GM12891 (cell line): Measurements from ENCODE around the gene FAM149A.

Source experiments
- DNase-seq: peaks from one replicate; pipeline ENCODE4 v3.0.0; 2011; ENCODE audit warnings: low spot score; ENCODE audit not compliant: insufficient read length
- FAIRE-seq: peaks from 2 replicates; lab custom pipeline; 2011; peaks lifted over from hg19 to GRCh38; lab: Jason Lieb, UNC
- PAX5 ChIP-seq: IDR thresholded peaks from 2 replicates; pipeline ENCODE4 v1.6.1; 2011; ENCODE audit warnings: low read length, moderate library complexity, mild to moderate bottlenecking; ENCODE audit not compliant: insufficient read depth, severe bottlenecking
- POLR2A ChIP-seq: IDR thresholded peaks from 2 replicates; pipeline ENCODE4 v1.6.1; 2011; ENCODE audit warnings: low read depth, low read length, control low read depth
- POLR2AphosphoS5 ChIP-seq: IDR thresholded peaks from 2 replicates; pipeline ENCODE4 v1.6.1; 2011; ENCODE audit warnings: low read depth, low read length, control low read depth
- POU2F2 ChIP-seq: IDR thresholded peaks from 2 replicates; pipeline ENCODE4 v1.6.1; 2011; ENCODE audit warnings: low read depth, mild to moderate bottlenecking, control low read depth, low read length, moderate library complexity
- SPI1 ChIP-seq: IDR thresholded peaks from 2 replicates; pipeline ENCODE4 v1.6.1; 2011; ENCODE audit warnings: low read depth, low read length, control low read depth
- TAF1 ChIP-seq: IDR thresholded peaks from 2 replicates; pipeline ENCODE4 v1.6.1; 2011; ENCODE audit warnings: low read depth, low read length, control low read depth

The FAM149A gene

DNA sequence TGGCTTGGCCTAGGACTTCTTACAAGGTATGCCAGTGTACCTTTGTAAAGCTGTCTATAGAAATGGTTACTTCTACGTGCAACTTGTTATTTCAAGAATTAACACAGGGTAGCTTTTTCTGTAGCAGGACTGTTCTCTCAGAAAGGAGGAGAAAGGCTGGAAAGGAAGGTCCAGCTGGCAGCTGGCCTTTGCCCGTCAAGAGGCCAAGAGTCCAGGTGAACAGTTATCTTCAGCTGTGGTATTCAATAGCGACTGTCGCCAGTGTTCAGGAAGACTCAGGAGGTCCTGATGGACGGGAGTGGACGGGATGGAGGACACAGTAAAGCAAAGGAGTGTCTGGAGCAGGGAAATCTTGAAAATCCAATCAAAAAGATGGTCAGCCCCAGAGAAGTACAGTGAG, 91.6 kb downstream of the FAM149A start:
- TF ChIP-seq PAX5, result no peak
- FAIRE-seq (peak; percentile 26), DNase-seq (no peak)

DNA sequence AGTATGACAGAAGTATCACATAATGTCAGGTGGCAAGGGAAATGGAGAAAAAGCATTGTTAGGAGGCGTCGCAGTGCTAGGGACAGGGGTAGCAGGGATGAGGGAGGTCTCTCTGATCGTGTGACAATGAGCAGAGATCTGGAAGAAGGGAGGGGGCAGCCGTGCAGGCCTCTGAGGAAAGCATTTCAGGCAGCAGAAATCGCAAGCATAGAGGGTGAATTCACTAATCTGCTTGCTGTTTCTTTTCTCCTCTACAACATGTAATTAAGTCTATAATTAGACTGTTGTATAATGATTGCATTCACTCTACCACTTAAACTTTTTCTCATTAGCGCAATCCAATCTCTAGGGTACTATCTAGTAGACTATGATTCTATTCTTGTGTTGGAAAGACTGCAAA, 96.0 kb downstream of the FAM149A start:
- DNase-seq (no peak), FAIRE-seq (no peak)
- TF ChIP-seq POLR2A (no peak), PAX5 (no peak), TAF1 (no peak), POLR2AphosphoS5 (no peak), POU2F2 (no peak), SPI1 (no peak)

DNA sequence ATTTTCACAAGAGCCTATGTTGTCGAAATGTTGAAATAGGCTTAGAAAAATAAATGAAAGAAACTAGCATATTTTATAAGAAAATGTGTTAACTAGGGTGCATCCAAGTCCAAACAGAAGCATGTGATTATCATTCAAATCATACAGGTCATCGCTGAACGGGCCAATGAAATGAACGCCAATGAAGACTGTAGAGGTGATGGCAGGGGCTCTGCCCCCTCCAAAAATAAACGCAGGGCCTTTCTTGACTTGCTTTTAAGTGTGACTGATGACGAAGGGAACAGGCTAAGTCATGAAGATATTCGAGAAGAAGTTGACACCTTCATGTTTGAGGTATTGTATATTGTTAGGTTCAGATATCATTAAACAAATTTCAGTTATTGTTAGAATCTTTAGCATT, 96.5 kb downstream of the FAM149A start:
- no peak for TF ChIP-seq PAX5
- no peak for TF ChIP-seq SPI1
- no peak for TF ChIP-seq TAF1
- TF ChIP-seq POLR2A, result no peak
- no peak for TF ChIP-seq POU2F2
- TF ChIP-seq POLR2AphosphoS5, result no peak
- DNase-seq, result no peak
- no peak for FAIRE-seq

- no peak for FAIRE-seq
- TF ChIP-seq POU2F2 (no peak), SPI1 (0 out of 2 replicates have a peak, but pooled peaks have one; percentile 0)
- peak; percentile 45 for DNase-seq
Measured at GRCh38 chr4:186201535-186202230, 97.2 kb downstream of the FAM149A start.

- no peak for TF ChIP-seq PAX5
- no peak for TF ChIP-seq POLR2A
- no peak for TF ChIP-seq TAF1
- TF ChIP-seq POLR2AphosphoS5, result no peak
- TF ChIP-seq POU2F2, result no peak
- TF ChIP-seq SPI1, result no peak
- FAIRE-seq (peak; percentile 95), DNase-seq (no peak)
Measured at GRCh38 chr4:186202490-186203140, 98.1 kb downstream of the FAM149A start.

- DNase-seq (no peak), FAIRE-seq (no peak)
- TF ChIP-seq POU2F2, result no peak
- TF ChIP-seq SPI1, result no peak
- TF ChIP-seq TAF1, result no peak
- no peak for TF ChIP-seq POLR2AphosphoS5
- no peak for TF ChIP-seq POLR2A
- no peak for TF ChIP-seq PAX5
Measured at GRCh38 chr4:186203406-186203805, 98.9 kb downstream of the FAM149A start.

DNA sequence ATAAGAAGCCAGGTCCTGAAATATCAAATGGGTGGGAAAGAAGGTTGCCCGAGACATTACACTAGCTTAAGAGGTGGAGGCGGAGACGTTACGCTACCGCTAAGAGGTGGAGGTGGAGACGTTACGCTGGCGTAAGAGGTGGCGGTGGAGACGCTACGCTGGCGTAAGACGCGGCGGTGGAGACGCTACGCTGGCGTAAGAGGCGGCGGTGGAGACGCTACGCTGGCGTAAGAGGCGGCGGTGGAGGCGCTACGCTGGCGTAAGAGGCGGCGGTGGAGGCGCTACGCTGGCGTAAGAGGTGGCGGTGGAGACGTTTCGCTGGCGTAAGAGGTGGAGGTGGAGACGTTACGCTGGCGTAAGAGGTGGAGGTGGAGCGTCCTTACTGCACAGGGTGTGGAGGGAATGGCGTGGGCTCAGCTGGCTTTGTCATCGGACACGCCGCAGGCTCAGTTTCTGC, 99.6 kb downstream of the FAM149A start:
- FAIRE-seq (no peak), DNase-seq (no peak)
- TF ChIP-seq SPI1 (no peak), POU2F2 (no peak), POLR2A (no peak), POLR2AphosphoS5 (no peak), TAF1 (no peak), PAX5 (no peak)

DNA sequence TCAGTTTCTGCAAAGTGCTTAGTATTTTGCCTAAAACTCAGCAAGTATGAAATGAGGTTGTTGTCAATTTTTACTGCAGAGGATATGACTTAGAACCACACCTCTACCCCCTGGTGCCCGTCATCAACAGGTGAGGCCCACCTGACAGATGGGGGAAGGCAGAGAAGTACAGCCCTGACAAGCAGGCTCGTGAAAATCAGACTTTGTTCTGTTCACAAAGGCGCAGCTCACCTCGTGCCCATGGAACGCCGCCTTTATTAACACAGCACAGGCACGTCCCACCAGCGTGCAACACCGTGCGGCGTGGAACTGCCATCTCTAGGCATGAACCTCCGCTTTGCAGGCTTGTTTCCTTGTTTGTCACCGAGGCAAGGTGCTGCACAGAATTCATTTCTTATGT, 100.2 kb downstream of the FAM149A start:
- DNase-seq, result no peak
- TF ChIP-seq POU2F2, result no peak
- no peak for TF ChIP-seq POLR2A
- no peak for TF ChIP-seq POLR2AphosphoS5
- no peak for FAIRE-seq

DNA sequence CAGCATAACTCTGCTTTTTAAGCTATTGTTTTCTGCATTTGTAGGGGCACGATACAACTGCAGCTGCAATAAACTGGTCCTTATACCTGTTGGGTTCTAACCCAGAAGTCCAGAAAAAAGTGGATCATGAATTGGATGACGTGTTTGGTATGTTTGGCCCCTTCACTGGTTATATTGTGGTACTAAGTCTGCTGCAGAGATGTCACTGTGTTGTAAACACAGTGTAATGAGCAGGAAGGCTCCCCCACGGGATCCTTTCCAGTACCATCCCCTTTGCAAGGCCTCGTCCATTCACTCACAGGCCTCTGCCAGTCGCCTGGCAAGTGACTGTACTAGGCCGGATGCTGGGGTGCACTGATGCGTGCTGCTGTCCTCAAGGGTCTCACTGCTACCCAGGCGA, 100.7 kb downstream of the FAM149A start:
- TF ChIP-seq SPI1 (no peak), TAF1 (no peak), POLR2A (no peak), POU2F2 (no peak), POLR2AphosphoS5 (no peak), PAX5 (no peak)
- no peak for FAIRE-seq
- DNase-seq, result no peak

- TF ChIP-seq POLR2AphosphoS5 (no peak), PAX5 (no peak), TAF1 (no peak), SPI1 (no peak), POU2F2 (no peak), POLR2A (no peak)
- DNase-seq, result no peak
- no peak for FAIRE-seq
Measured at GRCh38 chr4:186216465-186217024, 112.0 kb downstream of the FAM149A start.
